Fibroblast of skin of scalp (primary cell): ENCODE data around the gene DENND1C.

ENCODE experiments used
- DNase-seq: peaks from one replicate; pipeline ENCODE4 v3.0.0-alpha.2; 2013

The DENND1C gene

GRCh38 chr19:6479836-6480398 lies 1.7 kb downstream of the DENND1C start:
- no peak for DNase-seq

- DNase-seq = no peak
These were observed 2.8 kb downstream of the DENND1C start for GRCh38 chr19:6478815-6479214.

GRCh38 chr19:6476896-6477431 lies 4.6 kb downstream of the DENND1C start:
- DNase-seq = no peak

GRCh38 chr19:6476155-6476895 lies 5.3 kb downstream of the DENND1C start:
- DNase-seq = peak; percentile 53

- DNase-seq = no peak
These were observed 6.1 kb downstream of the DENND1C start for GRCh38 chr19:6475321-6476108.

GRCh38 chr19:6473647-6474046 lies 7.9 kb downstream of the DENND1C start:
- DNase-seq = no peak

GRCh38 chr19:6472713-6473112 lies 8.9 kb downstream of the DENND1C start:
- DNase-seq = no peak

GRCh38 chr19:6471076-6471475 lies 10.5 kb downstream of the DENND1C start:
- no peak for DNase-seq

GRCh38 chr19:6470173-6470572 lies 11.4 kb downstream of the DENND1C start:
- no peak for DNase-seq

- no peak for DNase-seq
These were observed 14.2 kb downstream of the DENND1C start for GRCh38 chr19:6467384-6467783.

- no peak for DNase-seq
These were observed 14.9 kb downstream of the DENND1C start for GRCh38 chr19:6466526-6467248.

GRCh38 chr19:6465663-6466062 lies 15.9 kb downstream of the DENND1C start:
- DNase-seq = no peak

- DNase-seq = no peak
These were observed 16.6 kb downstream of the DENND1C start for GRCh38 chr19:6465006-6465405.

- no peak for DNase-seq
These were observed 17.3 kb downstream of the DENND1C start, which contains the start of gene CRB3 for GRCh38 chr19:6464070-6464873. Gene CRB3 (plus strand): TSS chr19:6464271. CDS start chr19:6464702, 431 bp downstream.

GRCh38 chr19:6460099-6460884 lies 21.3 kb downstream of the DENND1C start:
- DNase-seq = peak; percentile 99

GRCh38 chr19:6459262-6460098 lies 22.1 kb downstream of the DENND1C start, which contains the start of gene SLC25A23:
Gene SLC25A23 (minus strand): TSS chr19:6459792. CDS start chr19:6459628, 164 bp downstream.
- peak; percentile 82 for DNase-seq

- no peak for DNase-seq
These were observed 22.8 kb downstream of the DENND1C start for GRCh38 chr19:6458695-6459261.

- DNase-seq = peak; percentile 11
These were observed 23.5 kb downstream of the DENND1C start for GRCh38 chr19:6457958-6458694.

- DNase-seq = no peak
These were observed 25.7 kb downstream of the DENND1C start for GRCh38 chr19:6455924-6456323.
